GM19043 (cell line): ENCODE results near the gene OLFM1.
"Not testable (repeated sequence)": the region's sequence is repeated elsewhere in the genome, so short reads cannot be mapped to it uniquely, and the experiment has no call there.

Source experiments
- ATAC-seq: cut with Tn5 transposase; IDR thresholded peaks from one replicate; pipeline ENCODE4 v1.9.1; 2021; ENCODE audit warnings: low read depth; ENCODE audit not compliant: unreplicated experiment

Gene OLFM1

DNA sequence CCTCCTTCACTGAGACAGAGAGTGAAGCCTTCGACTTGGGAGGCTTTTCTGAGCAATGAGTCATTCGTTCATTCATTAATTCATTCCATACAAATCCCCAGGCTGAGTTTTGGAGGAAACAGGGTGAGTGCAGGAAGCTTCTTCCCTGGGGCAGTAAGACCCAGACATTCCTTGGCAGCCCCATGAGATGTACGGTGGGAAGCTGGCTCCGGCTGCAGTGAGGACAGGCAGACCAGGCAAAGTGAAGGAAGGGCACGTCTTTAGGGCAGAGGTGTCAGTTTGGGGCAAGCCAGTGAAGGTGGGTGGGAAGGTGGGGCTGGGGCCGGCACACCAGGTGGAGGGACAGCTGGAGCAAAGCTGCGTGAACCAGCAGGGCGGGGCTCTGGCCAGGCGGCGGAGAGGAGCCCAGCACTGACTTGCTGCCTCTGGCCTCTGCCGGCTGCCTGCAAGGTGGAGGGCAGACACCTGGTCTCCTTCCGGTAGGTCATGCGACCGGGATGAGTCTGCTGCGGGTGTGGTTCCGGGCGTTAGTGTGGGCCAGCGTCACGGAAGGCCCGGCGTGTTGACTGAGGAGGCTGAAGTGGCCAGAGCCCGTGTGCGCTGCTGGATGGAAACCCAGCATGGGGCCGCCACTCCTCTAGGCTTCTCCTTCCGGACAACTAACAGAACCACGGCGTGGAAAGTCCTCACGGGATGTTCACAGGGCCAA is 16.6 kb downstream of the OLFM1 start:
- no peak for ATAC-seq

- no peak for ATAC-seq
These were observed 17.3 kb downstream of the OLFM1 start for GRCh38 chr9:135104761-135105160.

DNA sequence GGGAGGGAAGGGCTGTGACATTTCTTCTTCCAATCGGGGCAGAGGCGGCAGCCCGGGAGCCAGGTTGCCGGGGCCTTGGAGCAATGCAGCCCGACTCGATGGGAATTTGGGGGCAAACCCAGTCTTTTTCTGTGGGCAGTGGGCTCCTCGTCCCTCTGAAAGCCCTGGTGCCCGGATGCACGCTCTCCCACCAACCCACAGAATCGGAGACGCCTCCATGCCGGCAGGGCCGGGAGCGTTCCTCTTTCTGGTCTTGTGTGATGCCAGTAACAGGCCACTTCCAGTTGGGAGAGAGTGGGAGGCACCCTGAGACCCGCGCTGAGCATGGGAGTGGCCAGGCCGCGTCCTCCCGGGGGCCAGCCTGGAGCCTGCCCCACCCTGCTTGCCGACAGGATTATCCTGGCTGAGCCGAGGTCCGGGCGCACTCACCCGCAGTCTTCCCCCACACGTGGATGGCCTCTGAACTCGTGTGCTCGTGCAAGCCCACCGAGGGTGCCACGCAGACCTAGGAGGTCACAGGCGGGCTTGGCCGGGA is 17.8 kb downstream of the OLFM1 start:
- no peak for ATAC-seq

GRCh38 chr9:135105938-135106491 is 18.5 kb downstream of the OLFM1 start:
- ATAC-seq, result no peak

DNA sequence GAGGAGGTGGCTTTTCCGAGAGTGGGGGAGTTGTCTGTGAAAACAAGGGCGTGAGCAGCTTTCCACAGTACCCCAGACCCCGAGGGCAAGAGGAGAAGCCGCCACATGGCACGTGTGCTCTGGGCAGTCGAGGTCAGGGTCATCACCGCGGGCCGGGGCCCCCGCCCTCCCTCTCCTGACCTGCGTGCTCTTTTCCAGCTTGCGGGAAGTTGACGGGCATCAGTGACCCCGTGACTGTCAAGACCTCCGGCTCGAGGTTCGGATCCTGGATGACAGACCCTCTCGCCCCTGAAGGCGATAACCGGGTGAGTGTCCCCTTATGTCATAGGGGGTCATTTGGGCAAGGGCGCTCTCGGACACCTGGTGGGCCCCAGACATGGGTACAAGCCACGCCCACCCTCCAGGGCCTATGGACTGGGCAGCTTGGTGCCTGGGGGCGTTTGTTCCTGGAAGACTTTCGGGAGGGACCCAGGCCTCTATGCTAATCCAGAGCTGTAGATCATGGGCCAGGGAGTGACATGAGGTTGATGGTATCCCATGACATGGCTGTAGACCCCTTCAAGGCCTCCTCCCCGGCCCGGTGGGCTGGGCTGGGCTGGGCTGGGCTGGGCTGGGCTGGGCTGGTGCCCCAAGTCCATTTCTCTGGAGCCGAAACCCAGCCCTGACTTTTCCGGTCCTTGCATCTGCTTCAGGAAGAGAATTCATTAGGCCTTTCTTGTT is 19.2 kb downstream of the OLFM1 start:
- no peak for ATAC-seq

- ATAC-seq, result no peak
These were observed 20.2 kb downstream of the OLFM1 start for GRCh38 chr9:135107581-135108235.

- no peak for ATAC-seq
These were observed 21.5 kb downstream of the OLFM1 start for GRCh38 chr9:135108831-135109510.

- no peak for ATAC-seq
These were observed 22.2 kb downstream of the OLFM1 start for GRCh38 chr9:135109650-135110049.

GRCh38 chr9:135110416-135110815 is 22.9 kb downstream of the OLFM1 start:
- ATAC-seq, result no peak

- ATAC-seq, result not testable (repeated sequence)
These were observed 24.1 kb downstream of the OLFM1 start for GRCh38 chr9:135111600-135111999.

- ATAC-seq, result no peak
These were observed 28.9 kb downstream of the OLFM1 start for GRCh38 chr9:135116371-135116770.

DNA sequence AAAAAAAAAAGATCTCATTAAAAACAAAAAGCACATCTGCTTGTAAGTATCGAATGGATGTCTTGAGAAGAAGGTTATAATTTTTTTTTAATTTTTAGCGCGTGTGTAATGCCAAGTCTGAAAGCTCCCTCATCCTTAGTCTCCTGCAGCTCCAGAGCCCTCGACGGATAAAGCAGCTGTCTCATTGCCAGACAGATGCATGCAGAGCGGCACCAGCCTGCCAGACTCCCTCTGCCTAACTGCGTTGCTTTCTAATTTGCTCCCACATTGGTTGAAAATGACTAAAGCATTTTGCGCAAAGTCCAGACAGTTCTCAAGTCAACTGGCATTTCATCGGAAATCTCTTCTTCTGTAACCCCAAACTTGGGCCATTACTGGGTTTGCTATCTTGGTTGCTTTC is 29.4 kb downstream of the OLFM1 start:
- ATAC-seq, result no peak

GRCh38 chr9:135117281-135117680 is 29.8 kb downstream of the OLFM1 start:
- ATAC-seq, result no peak

GRCh38 chr9:135119496-135120064 is 32.1 kb downstream of the OLFM1 start:
- no peak for ATAC-seq

GRCh38 chr9:135120249-135120648 is 32.8 kb downstream of the OLFM1 start:
- no peak for ATAC-seq

DNA sequence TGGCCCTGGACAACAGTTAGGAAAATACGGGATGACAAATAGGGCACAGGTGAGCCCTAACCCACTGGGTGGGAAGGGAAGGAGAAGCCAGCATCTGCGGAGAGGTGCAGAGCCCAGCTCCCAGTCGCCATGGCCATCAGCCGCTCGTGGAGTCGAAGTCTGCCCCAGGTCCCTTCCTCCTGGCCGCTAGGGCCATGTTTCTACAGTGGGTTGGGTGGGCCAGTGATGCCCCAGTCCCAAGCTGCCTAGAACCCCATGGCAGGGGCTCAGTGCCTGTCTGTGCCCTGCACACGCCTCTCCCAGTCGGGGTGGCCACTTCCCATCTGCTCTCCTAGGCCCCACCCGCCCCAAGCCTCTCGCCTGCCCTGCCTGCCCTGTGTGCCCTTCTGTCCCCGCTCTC is 34.8 kb downstream of the OLFM1 start:
- ATAC-seq, result no peak

DNA sequence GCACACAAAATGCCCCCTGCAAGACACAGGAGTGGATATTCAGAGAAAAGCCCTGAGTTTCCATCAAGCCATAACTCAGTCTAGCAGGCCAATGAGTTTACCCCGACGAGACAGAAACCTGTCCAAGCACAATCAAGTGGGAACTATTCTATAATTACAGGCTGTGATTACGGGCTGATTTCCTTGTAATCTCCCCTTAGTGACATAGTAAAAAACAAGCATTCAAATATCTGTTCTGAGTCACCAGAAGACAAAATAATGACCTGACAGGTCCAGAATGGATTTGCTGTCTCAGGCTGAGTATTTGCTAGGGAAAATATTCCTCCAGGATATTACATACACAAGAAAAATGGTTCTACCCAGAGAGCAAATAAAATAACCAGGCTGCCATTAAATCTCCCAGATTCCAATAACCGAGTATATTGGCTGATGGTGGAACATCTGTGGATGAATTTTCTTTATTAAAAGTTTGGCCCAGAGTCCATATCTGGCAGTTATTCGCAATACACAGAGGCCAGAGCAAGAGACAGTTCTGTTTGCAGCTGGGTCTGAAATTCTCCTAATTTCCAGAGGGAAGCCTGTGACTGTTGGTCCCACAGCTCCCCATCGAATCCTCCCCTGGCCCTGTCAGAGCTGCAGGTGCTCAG is 35.8 kb downstream of the OLFM1 start:
- ATAC-seq, result no peak

GRCh38 chr9:135123773-135124134 is 36.3 kb downstream of the OLFM1 start:
- ATAC-seq, result no peak

GRCh38 chr9:135126451-135127187 is 39.2 kb downstream of the OLFM1 start:
- ATAC-seq, result no peak
